Measurements from ENCODE around the gene PNMT. TPM values are rescaled to one million over a fixed set of nuclear protein-coding genes. Genes with fewer than 3 reads are reported as not detected.

PNMT gene
- total RNA-seq, 4 donors from 2014 or later = 1.4 to 28.1 (median 1.8) TPM

DNA sequence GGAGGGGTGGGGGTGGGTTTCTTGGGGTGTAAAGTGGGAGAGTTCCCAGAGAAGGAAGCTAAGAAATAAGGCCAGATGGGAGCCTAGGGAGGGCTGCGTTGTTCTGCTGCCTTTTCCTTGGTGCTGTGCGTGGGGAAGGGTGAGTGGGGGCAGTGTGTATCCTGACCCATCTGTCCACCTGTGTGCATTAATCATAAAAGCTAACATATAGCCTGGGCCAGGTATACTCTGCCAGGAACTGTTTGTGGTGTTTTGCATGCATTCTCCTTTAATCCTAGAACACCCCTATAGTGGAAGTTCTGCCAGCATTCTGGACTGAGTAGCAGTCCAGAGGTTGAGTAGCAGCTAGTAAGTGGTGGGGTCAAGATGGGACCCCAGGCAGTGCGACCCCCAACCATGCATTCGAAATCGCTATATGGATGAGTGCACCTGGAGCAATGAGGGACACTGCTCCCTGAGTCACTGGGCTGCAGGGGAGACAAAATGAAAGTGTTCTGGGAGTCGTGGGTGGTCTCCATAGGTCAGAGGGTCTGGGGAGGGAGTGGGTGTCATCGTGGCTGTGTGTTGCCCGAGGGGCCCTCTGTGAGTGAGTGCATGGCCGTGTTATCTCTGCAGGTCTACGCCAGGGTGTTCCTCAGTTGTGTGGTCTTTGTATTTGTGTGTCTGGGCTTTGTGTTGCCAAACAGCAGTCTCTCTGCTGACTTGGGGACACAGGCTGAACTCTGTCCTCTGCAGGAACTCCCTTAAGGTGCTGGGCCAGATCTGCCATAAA, 32.9 kb downstream of the PNMT start:
- no peaks in the 10 kb centered on the region for H3K9me3 ChIP-seq
- peak overlapping the region in 3 of 4 donors; percentile 60 to 88 (median 76) for H3K4me3 ChIP-seq
- peaks cover 0 to 50% (median 5%) of the 10 kb centered on the region in 4 donors for H3K4me1 ChIP-seq
- no peaks in the 10 kb centered on the region for H3K27me3 ChIP-seq
- TF ChIP-seq POLR2A (IDR thresholded peaks at IDR 0.05) = peak; percentile 90 to 97
- TF ChIP-seq, protein P1, sequence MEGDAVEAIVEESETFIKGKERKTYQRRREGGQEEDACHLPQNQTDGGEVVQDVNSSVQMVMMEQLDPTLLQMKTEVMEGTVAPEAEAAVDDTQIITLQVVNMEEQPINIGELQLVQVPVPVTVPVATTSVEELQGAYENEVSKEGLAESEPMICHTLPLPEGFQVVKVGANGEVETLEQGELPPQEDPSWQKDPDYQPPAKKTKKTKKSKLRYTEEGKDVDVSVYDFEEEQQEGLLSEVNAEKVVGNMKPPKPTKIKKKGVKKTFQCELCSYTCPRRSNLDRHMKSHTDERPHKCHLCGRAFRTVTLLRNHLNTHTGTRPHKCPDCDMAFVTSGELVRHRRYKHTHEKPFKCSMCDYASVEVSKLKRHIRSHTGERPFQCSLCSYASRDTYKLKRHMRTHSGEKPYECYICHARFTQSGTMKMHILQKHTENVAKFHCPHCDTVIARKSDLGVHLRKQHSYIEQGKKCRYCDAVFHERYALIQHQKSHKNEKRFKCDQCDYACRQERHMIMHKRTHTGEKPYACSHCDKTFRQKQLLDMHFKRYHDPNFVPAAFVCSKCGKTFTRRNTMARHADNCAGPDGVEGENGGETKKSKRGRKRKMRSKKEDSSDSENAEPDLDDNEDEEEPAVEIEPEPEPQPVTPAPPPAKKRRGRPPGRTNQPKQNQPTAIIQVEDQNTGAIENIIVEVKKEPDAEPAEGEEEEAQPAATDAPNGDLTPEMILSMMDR (IDR thresholded peaks at IDR 0.05) = peak in 1 of 6 experiments; percentile 2
- no peaks in the 10 kb centered on the region for H3K36me3 ChIP-seq
- peak overlapping the region in 3 of 4 donors; percentile 91 to 96 (median 93) for H3K27ac ChIP-seq
- DNase-seq = peak in 2 of 3 donors; percentile 73 to 87

DNA sequence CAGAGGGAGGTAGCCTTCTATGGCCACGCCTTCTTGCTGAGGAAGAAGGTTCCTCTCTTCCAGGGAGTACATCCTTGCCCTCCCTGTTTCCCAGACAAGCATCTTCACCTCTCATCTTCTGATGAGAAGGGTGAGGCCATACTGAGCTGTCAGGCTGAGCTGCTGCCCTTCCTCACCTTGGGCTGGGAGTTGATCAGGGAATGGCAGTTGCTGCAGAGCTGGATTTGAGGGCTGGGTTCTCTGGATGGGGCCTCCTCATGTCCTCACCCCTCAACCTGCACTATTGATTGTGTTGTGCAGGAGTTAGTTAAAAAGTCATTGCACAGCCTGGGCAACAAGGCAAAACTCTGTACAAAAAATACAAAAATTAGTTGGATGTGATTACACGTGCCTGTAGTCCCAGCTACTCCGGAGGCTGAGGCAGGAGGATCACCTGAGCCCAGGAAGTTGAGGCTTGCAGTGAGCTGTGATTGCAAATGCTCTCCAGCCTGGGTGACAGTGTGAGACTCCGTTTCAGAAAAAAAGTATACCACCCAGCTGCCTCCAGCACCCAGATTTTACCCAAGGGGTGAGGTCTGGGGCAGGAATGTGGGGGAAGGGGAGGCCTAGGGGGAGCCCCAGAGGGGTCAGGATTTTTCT, 33.6 kb downstream of the PNMT start:
- DNase-seq = no peak
- TF ChIP-seq, protein P1 (IDR thresholded peaks at IDR 0.05) = no peak
- TF ChIP-seq POLR2A (IDR thresholded peaks at IDR 0.05) = no peak
- Histone ChIP-seq H3K27ac (peak overlapping the region in 1 of 4 donors; percentile 96), H3K27me3 (no peaks in the 10 kb centered on the region), H3K9me3 (no peaks in the 10 kb centered on the region), H3K4me1 (peaks cover 2 to 54% (median 5%) of the 10 kb centered on the region in 4 donors), H3K4me3 (peak overlapping the region in 2 of 4 donors; percentile 6 to 76), H3K36me3 (no peaks in the 10 kb centered on the region)

DNA sequence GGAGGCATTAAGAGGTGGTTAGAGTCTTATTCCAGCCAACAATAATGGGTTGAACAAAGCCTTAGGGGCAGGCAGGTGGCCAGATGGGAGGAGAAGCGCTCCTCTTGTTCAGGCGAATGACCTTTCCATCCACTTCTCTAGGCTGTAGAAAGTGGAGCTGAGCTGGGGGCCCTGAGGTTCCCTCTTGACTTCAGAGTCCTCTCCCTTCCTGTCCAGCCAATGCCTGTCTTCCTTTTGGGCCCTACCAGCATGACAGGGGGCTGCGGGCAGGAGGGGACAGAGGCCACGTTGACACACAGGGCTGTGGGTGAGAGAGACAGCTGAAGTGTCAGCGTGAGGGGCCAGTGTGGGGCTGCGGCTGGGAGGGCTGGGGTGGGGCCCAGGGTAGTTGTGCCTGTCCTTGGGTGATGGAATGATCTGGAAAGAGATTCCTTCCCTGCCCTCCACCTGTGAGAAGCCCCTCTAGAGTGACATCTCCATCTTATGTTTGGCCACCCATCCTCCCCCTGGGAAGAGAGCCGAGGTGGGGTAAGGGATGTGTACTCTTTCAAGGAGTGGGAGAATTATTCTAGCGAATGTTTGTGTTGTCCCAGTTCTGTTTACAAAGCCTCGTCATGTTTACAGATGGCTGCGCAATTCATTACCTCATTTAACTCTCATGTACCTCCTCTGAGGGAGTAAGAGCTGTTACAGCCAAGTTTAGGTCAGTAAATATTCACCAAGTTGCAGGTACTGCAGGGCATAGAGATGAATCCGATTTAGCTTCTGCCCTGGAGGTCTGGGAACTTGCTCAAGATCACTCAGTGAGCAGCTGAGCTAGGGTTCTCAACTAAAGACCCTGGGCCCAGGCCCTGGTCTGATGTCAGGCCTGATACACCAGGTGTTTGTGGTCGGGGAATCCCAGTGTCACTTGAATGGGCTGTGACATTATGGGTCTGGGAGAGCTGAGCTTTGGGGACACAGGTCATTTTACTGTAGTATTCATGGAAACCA, 34.9 kb downstream of the PNMT start:
- Histone ChIP-seq H3K4me3 (peak overlapping the region in 1 of 4 donors; percentile 14), H3K27me3 (no peaks in the 10 kb centered on the region), H3K4me1 (peaks cover 3 to 67% (median 6%) of the 10 kb centered on the region in 4 donors), H3K36me3 (peaks cover 0 to 10% (median 0%) of the 10 kb centered on the region in 3 donors), H3K9me3 (no peaks in the 10 kb centered on the region), H3K27ac (peak overlapping the region in 3 of 4 donors; percentile 64 to 92 (median 76))
- TF ChIP-seq, protein P1 (IDR thresholded peaks at IDR 0.05) = no peak
- no peak for TF ChIP-seq POLR2A (IDR thresholded peaks at IDR 0.05)
- DNase-seq = no peak

DNA sequence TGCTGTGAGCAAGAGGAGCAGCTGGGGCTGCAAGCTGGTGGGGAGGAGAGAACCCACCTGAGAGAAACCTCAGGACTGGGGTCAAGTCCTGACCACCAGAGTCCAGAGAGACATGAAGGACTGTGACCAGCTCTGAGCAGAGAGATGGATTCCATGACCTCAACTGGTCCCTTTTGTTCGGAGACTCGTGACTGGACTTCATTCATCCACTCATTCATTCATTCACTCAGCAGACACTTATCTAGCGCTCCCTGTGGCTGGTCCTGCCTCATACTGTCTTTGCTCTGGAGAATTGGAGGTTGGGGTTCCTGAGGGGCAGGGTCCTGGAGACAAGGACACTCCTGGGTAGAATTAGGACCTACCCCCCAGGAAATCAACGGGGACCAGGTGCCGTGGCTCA, 35.7 kb downstream of the PNMT start:
- Histone ChIP-seq H3K36me3 (peaks cover 0 to 17% (median 0%) of the 10 kb centered on the region in 3 donors), H3K27me3 (no peaks in the 10 kb centered on the region), H3K9me3 (no peaks in the 10 kb centered on the region), H3K4me3 (no peak overlapping the region), H3K4me1 (peaks cover 3 to 71% (median 6%) of the 10 kb centered on the region in 4 donors), H3K27ac (peak overlapping the region in 3 of 4 donors; percentile 64 to 92 (median 76))
- TF ChIP-seq POLR2A (IDR thresholded peaks at IDR 0.05) = no peak
- TF ChIP-seq, protein P1 (IDR thresholded peaks at IDR 0.05) = no peak
- no peak for DNase-seq
